ENCODE data around the gene PRSS56. TPM values are rescaled to one million over a fixed set of nuclear protein-coding genes. Genes with fewer than 3 reads are reported as not detected.

The PRSS56 gene
- total RNA-seq = 0.11 TPM
- long read RNA-seq, partial matches to known transcripts = 1 of 1 reads
- long read RNA-seq, other reads (novel, unspliced or antisense) = 0 of 1 reads

- DNase-seq (ENCODE audit: missing footprints) = no peak
- intact Hi-C loops (cut with DNase I) = loop anchor here (5.0 kb wide), 2 partner anchors 73 to 613 kb away; no protein-coding TSS in a partner anchor
Measured at GRCh38 chr2:232519581-232520438, at the start of gene PRSS56. Gene PRSS56 (plus strand): TSS chr2:232520388. CDS start chr2:232520599, 211 bp downstream.

GRCh38 chr2:232473467-232473890, 46.7 kb upstream of the PRSS56 start:
- intact Hi-C loops (cut with DNase I) = no loop called here
- ATAC-seq (no peak), DNase-seq (ENCODE audit: missing footprints) (no peak)

More at GRCh38 chr2:232519581-232520438, at the start of gene PRSS56:
- ATAC-seq = no peak

GRCh38 chr2:232476045-232476444, 44.1 kb upstream of the PRSS56 start:
- ATAC-seq = no peak
- intact Hi-C loops (cut with DNase I) = no loop called here
- DNase-seq (ENCODE audit: missing footprints) = no peak

- intact Hi-C loops (cut with DNase I) = no loop called here
- ATAC-seq (no peak), DNase-seq (ENCODE audit: missing footprints) (no peak)
Measured at GRCh38 chr2:232476791-232477190, 43.4 kb upstream of the PRSS56 start.

GRCh38 chr2:232477751-232478510, 42.3 kb upstream of the PRSS56 start:
- no peak for DNase-seq (ENCODE audit: missing footprints)
- intact Hi-C loops (cut with DNase I) = no loop called here
- ATAC-seq = no peak

- intact Hi-C loops (cut with DNase I) = no loop called here
- no peak for ATAC-seq
- DNase-seq (ENCODE audit: missing footprints) = no peak
Measured at GRCh38 chr2:232478571-232479340, 41.4 kb upstream of the PRSS56 start.

GRCh38 chr2:232479341-232480200, 40.6 kb upstream of the PRSS56 start:
- no peak for ATAC-seq
- intact Hi-C loops (cut with DNase I) = no loop called here
- no peak for DNase-seq (ENCODE audit: missing footprints)

GRCh38 chr2:232480201-232481190, 39.7 kb upstream of the PRSS56 start:
- ATAC-seq (no peak), DNase-seq (ENCODE audit: missing footprints) (no peak)
- intact Hi-C loops (cut with DNase I) = no loop called here

GRCh38 chr2:232481322-232482140, 38.7 kb upstream of the PRSS56 start:
- intact Hi-C loops (cut with DNase I) = no loop called here
- ATAC-seq (no peak), DNase-seq (ENCODE audit: missing footprints) (no peak)

GRCh38 chr2:232482301-232483238, 37.6 kb upstream of the PRSS56 start:
- DNase-seq (ENCODE audit: missing footprints) = no peak
- intact Hi-C loops (cut with DNase I) = no loop called here
- ATAC-seq = no peak

- DNase-seq (ENCODE audit: missing footprints) (no peak), ATAC-seq (no peak)
- intact Hi-C loops (cut with DNase I) = no loop called here
Measured at GRCh38 chr2:232483311-232483922, 36.8 kb upstream of the PRSS56 start.

GRCh38 chr2:232483923-232484627, 36.1 kb upstream of the PRSS56 start:
- intact Hi-C loops (cut with DNase I) = no loop called here
- no peak for ATAC-seq
- DNase-seq (ENCODE audit: missing footprints) = no peak

GRCh38 chr2:232484628-232485347, 35.4 kb upstream of the PRSS56 start:
- intact Hi-C loops (cut with DNase I) = no loop called here
- no peak for DNase-seq (ENCODE audit: missing footprints)
- ATAC-seq = no peak
